ENCODE results near the gene KLHL29. TPM values are rescaled to one million over a fixed set of nuclear protein-coding genes. Genes with fewer than 3 reads are reported as not detected.

KLHL29 gene
- total and polyA plus RNA-seq, 2 donors (not counting 1 experiment from before 2014, with no cell fraction given): 1.3 to 3.4 TPM

DNA sequence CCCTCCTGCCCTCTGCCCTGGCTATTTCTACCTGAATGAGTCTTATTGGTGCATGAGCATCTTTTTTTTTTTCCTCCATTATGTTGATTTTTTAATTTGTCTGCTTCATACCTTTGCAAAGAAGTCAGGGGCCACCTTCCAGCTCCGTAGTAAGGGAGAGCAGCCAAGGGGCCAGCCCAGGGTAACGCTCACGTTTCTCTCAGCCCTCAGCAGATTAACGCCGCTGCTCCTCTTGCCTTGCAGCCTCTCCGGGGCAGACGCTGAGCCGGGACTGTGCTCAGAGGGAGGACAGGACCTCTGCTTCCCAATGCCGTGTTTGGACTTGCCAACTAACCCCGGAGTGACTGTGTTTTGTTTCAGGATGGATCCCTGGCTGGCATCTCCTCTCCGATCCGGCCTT lies 300.2 kb downstream of the KLHL29 start:
- no peak for DNase-seq
- H3K79me2 ChIP-seq (ENCODE audit: control insufficient read depth, insufficient read depth, low read length): no peaks in the 10 kb centered on the region
- TF ChIP-seq CTCF (IDR thresholded peaks at IDR 0.05): no peak
- no peak for TF ChIP-seq EZH2 (IDR thresholded peaks at IDR 0.05; ENCODE audit: borderline replicate concordance, insufficient read depth, low read depth, low read length, poor library complexity, severe bottlenecking)
- ATAC-seq (ENCODE audit: low read depth): no peak
- Mint-ChIP-seq H3K4me3 (no peak overlapping the region), H3K27me3 (no peaks in the 10 kb centered on the region), H3K9me3 (ENCODE audit: insufficient read depth) (no peaks in the 10 kb centered on the region), H3K27ac (no peak overlapping the region), H3K4me1 (peaks cover 2% of the 10 kb centered on the region)
- H3K9ac ChIP-seq (ENCODE audit: low read length): no peak overlapping the region
- H3K9me3 ChIP-seq (ENCODE audit: control extremely low read depth in 1 of 3, control insufficient read depth in 2 of 3, insufficient read depth in 1 of 3, low read length in 2 of 3): peaks cover 0 to 9% (median 0%) of the 10 kb centered on the region in 3 donors
- H3K4me1 ChIP-seq (ENCODE audit: control insufficient read depth in 2 of 2, insufficient read depth in 2 of 2, low read length in 2 of 2): no peaks in the 10 kb centered on the region
- H3K27me3 ChIP-seq (replicated peaks in 1 of 4; ENCODE audit: control extremely low read depth in 1 of 4, control insufficient read depth in 3 of 4, insufficient read depth in 4 of 4, low read length in 3 of 4): no peaks in the 10 kb centered on the region
- H3K36me3 ChIP-seq (replicated peaks in 1 of 2; ENCODE audit: control extremely low read depth in 1 of 2, control insufficient read depth in 1 of 2, extremely low read depth in 1 of 2, insufficient read depth in 2 of 2, low read length in 1 of 2): no peaks in the 10 kb centered on the region
- intact Hi-C loops (cut with micrococcal nuclease): no loop called here
- no peak overlapping the region for H3K4me3 ChIP-seq (ENCODE audit: control extremely low read depth in 1 of 5, extremely low read depth in 1 of 5, insufficient read depth in 1 of 5, low read depth in 2 of 5, low read length in 4 of 5)
- ChIA-PET POLR2A (no interaction called here), CTCF (no interaction called here)
- H4K20me1 ChIP-seq (ENCODE audit: control insufficient read depth, insufficient read depth, low read length, poor library complexity, severe bottlenecking): no peaks in the 10 kb centered on the region
- no peak overlapping the region for H2AFZ ChIP-seq (ENCODE audit: insufficient read depth, low read depth, low read length, poor library complexity, severe bottlenecking)
- 74% methylated on average over 12 of the region's 12 CpGs for WGBS (ENCODE audit: insufficient coverage)
- H3K27ac ChIP-seq (ENCODE audit: low read length in 2 of 2): no peak overlapping the region
- no peak overlapping the region for H3K4me2 ChIP-seq (replicated peaks; ENCODE audit: low read depth, low read length, poor library complexity, severe bottlenecking)

DNA sequence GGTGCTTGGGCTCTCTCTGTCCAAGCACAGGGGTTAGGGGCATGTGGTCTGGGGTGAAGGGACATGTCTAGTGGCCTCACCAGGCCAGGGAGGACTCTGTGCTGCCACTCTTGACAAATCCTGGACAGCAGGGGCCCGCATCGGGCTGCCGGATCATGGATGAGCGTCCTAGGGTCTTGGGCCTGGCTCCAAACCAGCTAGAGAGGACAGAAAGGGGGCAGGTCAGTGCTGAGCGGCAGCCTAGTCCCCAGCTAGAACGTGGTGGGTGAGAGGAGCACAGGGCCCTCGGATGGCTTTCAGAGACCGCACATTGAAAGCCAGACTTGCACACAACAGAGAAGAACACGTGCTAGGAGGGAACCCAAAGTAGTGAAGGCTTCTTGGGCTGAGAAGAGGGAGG lies 300.7 kb downstream of the KLHL29 start:
- DNase-seq: no peak
- H3K4me3 ChIP-seq (ENCODE audit: control extremely low read depth in 1 of 5, extremely low read depth in 1 of 5, insufficient read depth in 1 of 5, low read depth in 2 of 5, low read length in 4 of 5): no peak overlapping the region
- Mint-ChIP-seq H3K4me1 (peaks cover 2% of the 10 kb centered on the region), H3K27me3 (no peaks in the 10 kb centered on the region), H3K27ac (no peak overlapping the region), H3K9me3 (ENCODE audit: insufficient read depth) (no peaks in the 10 kb centered on the region), H3K4me3 (no peak overlapping the region)
- POLR2A ChIA-PET: no interaction called here
- H3K27ac ChIP-seq (ENCODE audit: low read length in 2 of 2): no peak overlapping the region
- H3K79me2 ChIP-seq (ENCODE audit: control insufficient read depth, insufficient read depth, low read length): no peaks in the 10 kb centered on the region
- no peaks in the 10 kb centered on the region for H4K20me1 ChIP-seq (ENCODE audit: control insufficient read depth, insufficient read depth, low read length, poor library complexity, severe bottlenecking)
- no peak overlapping the region for H3K4me2 ChIP-seq (replicated peaks; ENCODE audit: low read depth, low read length, poor library complexity, severe bottlenecking)
- H3K4me1 ChIP-seq (ENCODE audit: control insufficient read depth in 2 of 2, insufficient read depth in 2 of 2, low read length in 2 of 2): no peaks in the 10 kb centered on the region
- 90% methylated on average over 9 of the region's 9 CpGs for WGBS (ENCODE audit: insufficient coverage)
- H2AFZ ChIP-seq (ENCODE audit: insufficient read depth, low read depth, low read length, poor library complexity, severe bottlenecking): no peak overlapping the region
- no peaks in the 10 kb centered on the region for H3K27me3 ChIP-seq (replicated peaks in 1 of 4; ENCODE audit: control extremely low read depth in 1 of 4, control insufficient read depth in 3 of 4, insufficient read depth in 4 of 4, low read length in 3 of 4)
- TF ChIP-seq CTCF (IDR thresholded peaks at IDR 0.05) (no peak), EZH2 (IDR thresholded peaks at IDR 0.05; ENCODE audit: borderline replicate concordance, insufficient read depth, low read depth, low read length, poor library complexity, severe bottlenecking) (no peak)
- CTCF ChIA-PET: no interaction called here
- no peak overlapping the region for H3K9ac ChIP-seq (ENCODE audit: low read length)
- peaks cover 0 to 9% (median 0%) of the 10 kb centered on the region in 3 donors for H3K9me3 ChIP-seq (ENCODE audit: control extremely low read depth in 1 of 3, control insufficient read depth in 2 of 3, insufficient read depth in 1 of 3, low read length in 2 of 3)
- no peaks in the 10 kb centered on the region for H3K36me3 ChIP-seq (replicated peaks in 1 of 2; ENCODE audit: control extremely low read depth in 1 of 2, control insufficient read depth in 1 of 2, extremely low read depth in 1 of 2, insufficient read depth in 2 of 2, low read length in 1 of 2)
- ATAC-seq (ENCODE audit: low read depth): no peak
- intact Hi-C loops (cut with micrococcal nuclease): no loop called here

Data from B cell (primary cell).